ENCODE data around the gene PYGO2. TPM values are rescaled to one million over a fixed set of nuclear protein-coding genes. Genes with fewer than 3 reads are reported as not detected.

The PYGO2 gene
- total RNA-seq, 1 donor from 2014 or later = 19.2 TPM

DNA sequence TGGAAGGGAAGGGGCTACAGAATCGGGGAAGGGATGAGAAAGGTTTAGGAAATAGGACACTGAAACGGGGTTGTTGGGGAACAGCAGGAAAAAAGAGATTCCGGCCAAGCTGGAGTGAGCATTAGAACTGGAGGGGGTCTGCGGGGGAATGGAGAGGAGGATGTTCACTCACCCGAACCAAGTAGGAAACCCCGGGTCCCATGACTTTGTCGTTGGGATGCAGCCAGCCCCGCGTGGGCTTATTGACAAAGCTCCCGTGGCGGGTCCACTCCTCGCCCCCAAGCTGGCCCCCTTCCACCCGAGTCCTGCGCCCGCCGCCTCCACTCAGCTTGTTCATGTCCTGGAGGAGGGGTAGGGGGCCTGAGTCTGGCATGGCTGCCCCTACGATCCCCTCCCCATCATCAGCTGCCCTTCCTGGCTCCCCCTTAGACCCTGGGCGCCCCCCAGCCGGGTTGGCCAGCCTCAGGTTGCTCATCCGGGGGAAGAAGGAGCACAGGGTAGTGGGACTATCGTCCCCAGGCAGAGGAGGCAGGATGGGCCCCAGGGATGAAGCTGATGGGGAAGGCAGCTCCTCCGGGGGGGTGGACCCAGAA, 8.4 kb upstream of the PYGO2 start:
- peak overlapping the region; percentile 99 for H3K27ac ChIP-seq
- peak overlapping the region; percentile 46 to 58 for H3K4me3 ChIP-seq
- TF ChIP-seq POLR2AphosphoS5 (IDR thresholded peaks at IDR 0.05; ENCODE audit: insufficient read depth in 1 of 2, low read depth in 1 of 2) = no peak
- TF ChIP-seq, protein P1, sequence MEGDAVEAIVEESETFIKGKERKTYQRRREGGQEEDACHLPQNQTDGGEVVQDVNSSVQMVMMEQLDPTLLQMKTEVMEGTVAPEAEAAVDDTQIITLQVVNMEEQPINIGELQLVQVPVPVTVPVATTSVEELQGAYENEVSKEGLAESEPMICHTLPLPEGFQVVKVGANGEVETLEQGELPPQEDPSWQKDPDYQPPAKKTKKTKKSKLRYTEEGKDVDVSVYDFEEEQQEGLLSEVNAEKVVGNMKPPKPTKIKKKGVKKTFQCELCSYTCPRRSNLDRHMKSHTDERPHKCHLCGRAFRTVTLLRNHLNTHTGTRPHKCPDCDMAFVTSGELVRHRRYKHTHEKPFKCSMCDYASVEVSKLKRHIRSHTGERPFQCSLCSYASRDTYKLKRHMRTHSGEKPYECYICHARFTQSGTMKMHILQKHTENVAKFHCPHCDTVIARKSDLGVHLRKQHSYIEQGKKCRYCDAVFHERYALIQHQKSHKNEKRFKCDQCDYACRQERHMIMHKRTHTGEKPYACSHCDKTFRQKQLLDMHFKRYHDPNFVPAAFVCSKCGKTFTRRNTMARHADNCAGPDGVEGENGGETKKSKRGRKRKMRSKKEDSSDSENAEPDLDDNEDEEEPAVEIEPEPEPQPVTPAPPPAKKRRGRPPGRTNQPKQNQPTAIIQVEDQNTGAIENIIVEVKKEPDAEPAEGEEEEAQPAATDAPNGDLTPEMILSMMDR (IDR thresholded peaks at IDR 0.05) = no peak
- no peak for TF ChIP-seq POLR2A (IDR thresholded peaks at IDR 0.05)
- peaks cover 65% of the 10 kb centered on the region for H3K4me1 ChIP-seq
- peaks cover 0 to 20% of the 10 kb centered on the region in 2 donors for H3K36me3 ChIP-seq
- H3K27me3 ChIP-seq = no peaks in the 10 kb centered on the region
- no peaks in the 10 kb centered on the region for H3K9me3 ChIP-seq
- intact Hi-C loops (cut with DNase I) = loop anchor here (5.0 to 10.0 kb wide), 2 partner anchors 32 to 95 kb away; partner anchors contain the start of genes EFNA4 and ZBTB7B
- DNase-seq (ENCODE audit: extremely low spot score in 2 of 2) = no peak

DNA sequence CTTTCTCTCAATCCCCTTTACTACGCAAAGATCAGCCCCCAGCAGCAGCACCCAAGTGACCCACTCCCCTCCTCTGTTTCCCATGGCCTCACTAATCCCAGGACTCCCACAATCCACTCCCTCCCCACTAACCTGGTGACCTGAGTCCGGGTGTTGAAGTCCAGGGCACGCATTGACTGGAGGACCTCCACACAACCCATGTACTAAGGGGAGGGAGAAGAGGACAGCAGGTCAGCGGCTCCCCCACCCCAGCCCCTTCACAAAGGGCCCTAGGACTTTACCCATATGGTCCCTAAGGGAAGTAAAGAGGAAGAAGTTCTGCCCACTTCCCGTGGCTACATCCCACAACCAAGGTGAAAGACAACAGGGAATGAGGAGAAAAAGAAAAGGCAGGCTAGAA, 7.7 kb upstream of the PYGO2 start:
- intact Hi-C loops (cut with DNase I) = loop anchor here (5.0 to 10.0 kb wide), 2 partner anchors 33 to 96 kb away; partner anchors contain the start of genes EFNA4 and ZBTB7B
- peak overlapping the region; percentile 99 for H3K27ac ChIP-seq
- H3K9me3 ChIP-seq = no peaks in the 10 kb centered on the region
- H3K4me3 ChIP-seq = peak overlapping the region; percentile 46 to 58
- H3K4me1 ChIP-seq = peaks cover 65% of the 10 kb centered on the region
- H3K36me3 ChIP-seq = peaks cover 0 to 27% of the 10 kb centered on the region in 2 donors
- TF ChIP-seq, protein P1 (IDR thresholded peaks at IDR 0.05) = no peak
- TF ChIP-seq POLR2A (IDR thresholded peaks at IDR 0.05) (no peak), POLR2AphosphoS5 (IDR thresholded peaks at IDR 0.05; ENCODE audit: insufficient read depth in 1 of 2, low read depth in 1 of 2) (no peak)
- no peaks in the 10 kb centered on the region for H3K27me3 ChIP-seq
- DNase-seq (ENCODE audit: extremely low spot score in 2 of 2) = no peak

DNA sequence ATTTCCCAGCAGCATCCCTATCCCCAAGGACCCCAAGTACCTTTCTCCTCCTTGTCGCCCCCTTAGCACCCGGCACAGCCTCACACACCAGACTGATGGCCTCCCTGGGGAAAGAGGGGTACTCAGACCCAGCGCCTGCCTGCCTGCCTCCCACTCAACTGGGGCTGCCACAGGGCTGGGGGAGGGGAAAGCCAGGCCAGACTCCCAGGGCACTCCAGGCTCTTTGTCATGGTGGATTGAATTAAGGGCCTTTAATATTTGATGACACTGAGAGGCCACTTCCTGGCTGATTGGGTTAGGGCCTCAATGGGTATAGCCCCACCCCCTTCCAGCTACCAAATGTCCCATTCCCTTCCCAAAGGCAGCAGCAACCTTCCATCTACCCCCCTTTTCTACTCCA, 7.1 kb upstream of the PYGO2 start:
- Histone ChIP-seq H3K36me3 (peaks cover 0 to 32% of the 10 kb centered on the region in 2 donors), H3K27ac (peak overlapping the region; percentile 99), H3K4me3 (peak overlapping the region; percentile 46 to 58), H3K4me1 (peaks cover 65% of the 10 kb centered on the region), H3K9me3 (no peaks in the 10 kb centered on the region), H3K27me3 (no peaks in the 10 kb centered on the region)
- TF ChIP-seq POLR2AphosphoS5 (IDR thresholded peaks at IDR 0.05; ENCODE audit: insufficient read depth in 1 of 2, low read depth in 1 of 2) = no peak
- TF ChIP-seq, protein P1 (IDR thresholded peaks at IDR 0.05) = no peak
- TF ChIP-seq POLR2A (IDR thresholded peaks at IDR 0.05) = no peak
- DNase-seq (ENCODE audit: extremely low spot score in 2 of 2) = no peak
- intact Hi-C loops (cut with DNase I) = loop anchor here (5.0 to 10.0 kb wide), 2 partner anchors 34 to 96 kb away; partner anchors contain the start of genes EFNA4 and ZBTB7B

DNA sequence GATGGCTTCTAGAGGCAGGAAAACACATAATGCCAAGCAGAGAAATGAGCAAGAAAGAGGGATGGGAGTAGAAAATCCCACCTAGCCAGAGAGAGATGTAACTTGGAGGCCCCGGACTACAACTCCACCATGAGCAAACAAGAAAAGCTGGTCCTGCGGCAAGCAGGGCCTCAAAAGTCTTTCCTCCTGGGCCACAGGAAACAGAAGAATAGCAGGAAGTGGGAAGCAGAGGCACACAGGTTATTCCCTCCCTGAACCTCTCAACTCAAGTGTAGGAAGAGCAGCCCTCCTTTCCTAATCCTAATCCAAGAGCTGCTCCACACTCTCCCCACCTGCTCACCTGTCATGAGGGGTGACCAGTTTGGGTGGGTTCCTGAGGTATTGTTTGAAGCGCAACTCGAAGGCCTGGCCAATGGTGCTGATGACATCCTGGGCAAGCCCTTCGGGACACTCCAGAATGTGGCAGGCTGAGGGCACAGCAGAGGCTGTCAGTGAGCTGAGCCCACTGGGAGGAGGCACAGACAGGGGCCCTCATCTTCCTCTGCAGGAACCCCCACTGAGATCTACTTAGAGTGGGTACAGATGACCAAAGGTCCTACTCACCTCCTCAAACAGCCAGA, 5.9 kb upstream of the PYGO2 start:
- H3K36me3 ChIP-seq = peaks cover 0 to 37% of the 10 kb centered on the region in 2 donors
- no peak for TF ChIP-seq POLR2A (IDR thresholded peaks at IDR 0.05)
- no peak for TF ChIP-seq POLR2AphosphoS5 (IDR thresholded peaks at IDR 0.05; ENCODE audit: insufficient read depth in 1 of 2, low read depth in 1 of 2)
- TF ChIP-seq, protein P1 (IDR thresholded peaks at IDR 0.05) = no peak
- H3K9me3 ChIP-seq = no peaks in the 10 kb centered on the region
- H3K27ac ChIP-seq = peak overlapping the region; percentile 99
- H3K4me1 ChIP-seq = peaks cover 62% of the 10 kb centered on the region
- H3K27me3 ChIP-seq = no peaks in the 10 kb centered on the region
- intact Hi-C loops (cut with DNase I) = loop anchor here (5.0 to 10.0 kb wide), 2 partner anchors 35 to 97 kb away; partner anchors contain the start of genes EFNA4 and ZBTB7B
- DNase-seq (ENCODE audit: extremely low spot score in 2 of 2) = no peak
- no peak overlapping the region for H3K4me3 ChIP-seq
